ENCODE data around the gene CLDN7.

CLDN7 gene

DNA sequence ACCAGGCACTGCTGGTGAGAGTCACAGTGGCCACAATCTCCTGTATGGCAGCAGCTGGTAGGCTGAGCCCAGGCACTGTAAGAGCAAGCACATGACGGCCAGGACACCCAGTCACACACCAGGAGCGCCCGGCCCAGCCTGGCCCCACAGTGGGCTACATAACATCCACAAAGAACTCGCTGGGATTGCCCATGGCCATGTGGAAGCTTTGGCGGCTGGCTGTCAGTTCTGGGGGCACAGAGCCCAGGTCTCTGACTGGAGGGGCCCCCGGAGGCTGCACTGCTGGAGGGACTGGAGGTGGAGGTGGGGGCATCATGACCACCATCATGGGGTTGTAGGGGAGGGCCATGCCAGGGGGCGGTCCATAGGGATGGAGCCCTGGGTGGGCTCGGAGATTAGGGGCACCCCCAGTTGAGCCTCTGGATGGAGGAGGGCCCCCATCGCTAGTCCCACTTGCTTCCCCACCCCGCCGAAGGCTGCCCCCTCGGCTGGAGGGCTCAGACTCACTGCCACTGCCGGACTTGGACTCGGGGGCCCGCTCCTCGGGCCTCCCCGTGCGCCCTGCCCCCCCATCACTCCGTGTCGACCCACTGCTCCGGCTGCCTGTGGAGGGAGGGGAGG lies 36.5 kb downstream of the CLDN7 start:
- FAIRE-seq (no peak), DNase-seq (ENCODE audit: insufficient read length, low spot score) (no peak)
- TF ChIP-seq, protein P1, sequence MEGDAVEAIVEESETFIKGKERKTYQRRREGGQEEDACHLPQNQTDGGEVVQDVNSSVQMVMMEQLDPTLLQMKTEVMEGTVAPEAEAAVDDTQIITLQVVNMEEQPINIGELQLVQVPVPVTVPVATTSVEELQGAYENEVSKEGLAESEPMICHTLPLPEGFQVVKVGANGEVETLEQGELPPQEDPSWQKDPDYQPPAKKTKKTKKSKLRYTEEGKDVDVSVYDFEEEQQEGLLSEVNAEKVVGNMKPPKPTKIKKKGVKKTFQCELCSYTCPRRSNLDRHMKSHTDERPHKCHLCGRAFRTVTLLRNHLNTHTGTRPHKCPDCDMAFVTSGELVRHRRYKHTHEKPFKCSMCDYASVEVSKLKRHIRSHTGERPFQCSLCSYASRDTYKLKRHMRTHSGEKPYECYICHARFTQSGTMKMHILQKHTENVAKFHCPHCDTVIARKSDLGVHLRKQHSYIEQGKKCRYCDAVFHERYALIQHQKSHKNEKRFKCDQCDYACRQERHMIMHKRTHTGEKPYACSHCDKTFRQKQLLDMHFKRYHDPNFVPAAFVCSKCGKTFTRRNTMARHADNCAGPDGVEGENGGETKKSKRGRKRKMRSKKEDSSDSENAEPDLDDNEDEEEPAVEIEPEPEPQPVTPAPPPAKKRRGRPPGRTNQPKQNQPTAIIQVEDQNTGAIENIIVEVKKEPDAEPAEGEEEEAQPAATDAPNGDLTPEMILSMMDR (IDR thresholded peaks at IDR 0.05; ENCODE audit: insufficient read depth, missing control alignments) = no peak

DNA sequence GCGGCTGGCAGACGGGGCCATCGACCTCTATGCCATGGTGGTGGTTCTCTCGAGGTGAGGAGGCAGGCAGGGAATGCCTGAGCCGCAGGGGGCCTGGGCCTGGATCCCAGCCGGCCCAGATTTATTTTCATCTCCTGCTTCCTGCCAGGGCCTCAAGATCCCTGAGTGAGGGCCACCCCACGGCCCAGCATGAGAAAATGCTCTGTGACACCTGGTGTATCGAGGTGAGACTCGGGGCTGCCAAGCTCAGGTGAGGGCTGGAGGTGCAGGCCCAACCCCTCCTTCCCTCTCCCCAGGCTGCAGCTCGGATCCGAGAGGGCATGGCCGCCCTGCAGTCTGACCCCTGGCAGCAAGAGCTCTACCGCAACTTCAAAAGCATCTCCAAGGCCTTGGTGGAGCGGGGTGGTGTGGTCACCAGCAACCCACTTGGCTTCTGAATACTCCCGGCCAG lies 37.6 kb downstream of the CLDN7 start:
- DNase-seq (ENCODE audit: insufficient read length, low spot score) = no peak
- TF ChIP-seq, protein P1 (IDR thresholded peaks at IDR 0.05; ENCODE audit: insufficient read depth, missing control alignments) = no peak
- no peak for FAIRE-seq

DNA sequence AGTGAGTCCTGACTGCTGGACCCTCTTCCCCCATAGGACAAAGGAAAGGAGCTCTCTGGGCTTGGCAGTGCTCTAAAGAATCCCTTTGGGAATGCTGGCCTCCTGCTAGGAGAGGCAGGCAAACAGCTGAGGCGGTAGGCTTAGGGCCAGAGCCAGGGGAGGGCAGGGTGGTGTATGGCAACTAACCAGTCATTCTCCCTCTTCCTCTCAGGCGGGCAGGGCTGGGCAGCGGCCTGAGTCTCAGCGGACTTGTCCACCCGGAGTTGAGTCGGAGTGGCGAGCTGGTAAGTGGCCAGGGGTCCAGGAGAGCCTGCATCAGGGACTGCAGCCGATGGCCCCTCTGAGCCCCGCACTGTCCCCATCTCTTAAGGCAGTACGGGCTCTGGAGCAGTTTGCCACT lies 38.2 kb downstream of the CLDN7 start:
- DNase-seq (ENCODE audit: insufficient read length, low spot score) (no peak), FAIRE-seq (no peak)
- TF ChIP-seq, protein P1 (IDR thresholded peaks at IDR 0.05; ENCODE audit: insufficient read depth, missing control alignments) = no peak

DNA sequence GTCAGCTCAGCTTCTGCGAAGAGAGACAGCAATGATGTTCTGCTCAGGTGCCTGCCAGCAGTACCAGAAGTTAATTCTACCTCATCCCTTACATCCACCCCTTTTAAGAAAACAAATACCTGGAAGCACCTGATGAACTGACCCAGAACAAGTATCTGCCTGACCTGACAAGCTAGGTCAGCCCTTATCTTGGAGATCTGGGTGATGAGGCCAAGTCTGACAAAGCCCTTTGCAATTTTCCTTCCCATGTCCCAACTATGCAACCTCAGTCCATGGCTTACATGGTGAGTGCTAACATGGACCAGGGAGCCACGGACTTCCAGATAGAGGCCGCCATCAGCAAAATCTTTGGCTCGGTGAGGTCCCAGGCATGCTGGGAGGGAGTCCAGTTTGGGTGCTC lies 38.9 kb downstream of the CLDN7 start:
- TF ChIP-seq, protein P1 (IDR thresholded peaks at IDR 0.05; ENCODE audit: insufficient read depth, missing control alignments) = no peak
- no peak for DNase-seq (ENCODE audit: insufficient read length, low spot score)
- FAIRE-seq = no peak

DNA sequence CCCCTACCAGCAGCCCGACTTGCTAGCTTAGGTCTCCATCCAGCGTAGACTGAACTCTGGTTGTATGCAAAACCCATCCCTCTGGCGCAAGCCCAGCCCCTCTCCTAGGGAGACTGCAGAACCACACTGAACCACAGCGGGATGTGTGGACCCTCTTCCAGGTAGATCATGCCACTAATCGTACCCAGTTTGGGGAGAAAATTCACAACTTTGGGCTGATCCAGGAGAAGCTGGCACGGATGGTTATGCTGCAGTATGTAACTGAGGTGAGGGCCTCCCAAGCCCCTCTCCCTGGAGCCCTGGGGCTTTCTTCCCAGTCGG lies 39.3 kb downstream of the CLDN7 start:
- TF ChIP-seq, protein P1 (IDR thresholded peaks at IDR 0.05; ENCODE audit: insufficient read depth, missing control alignments) = no peak
- DNase-seq (ENCODE audit: insufficient read length, low spot score) (no peak), FAIRE-seq (no peak)

DNA sequence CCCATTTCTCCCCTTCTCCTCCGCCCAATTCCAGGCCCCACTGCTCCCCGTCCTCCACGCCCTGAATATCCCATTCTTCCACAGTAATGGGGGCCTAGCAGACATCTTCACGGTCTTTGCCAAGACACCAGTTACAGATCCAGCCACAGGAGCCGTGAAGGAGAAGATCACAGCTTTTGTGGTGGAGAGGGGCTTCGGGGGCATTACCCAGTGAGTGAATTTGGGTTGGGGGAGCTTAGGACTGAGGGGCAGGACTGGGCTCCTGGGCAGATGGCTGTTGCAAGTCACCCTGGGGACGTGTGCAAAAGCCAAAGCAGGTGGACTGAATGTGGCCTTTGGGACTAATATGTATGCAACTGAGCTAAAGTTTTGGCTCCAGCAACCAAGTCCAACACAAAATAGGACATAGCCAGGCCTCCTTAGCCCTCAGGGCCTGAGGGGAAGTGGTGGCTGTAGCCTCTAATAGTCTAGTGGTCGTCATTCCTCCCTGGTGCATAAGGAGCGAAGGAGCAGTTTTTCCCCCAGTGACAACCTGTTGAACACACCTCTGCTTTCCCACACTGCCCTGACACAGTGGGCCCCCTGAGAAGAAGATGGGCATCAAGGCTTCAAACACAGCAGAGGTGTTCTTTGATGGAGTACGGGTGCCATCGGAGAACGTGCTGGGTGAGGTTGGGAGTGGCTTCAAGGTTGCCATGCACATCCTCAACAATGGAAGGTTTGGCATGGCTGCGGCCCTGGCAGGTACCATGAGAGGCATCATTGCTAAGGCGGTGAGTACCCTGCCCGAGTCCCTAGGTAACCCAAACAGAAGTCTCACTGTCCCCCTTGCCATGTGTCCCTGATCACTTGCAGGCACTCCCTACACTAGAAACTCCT lies 39.9 kb downstream of the CLDN7 start:
- DNase-seq (ENCODE audit: insufficient read length, low spot score) (no peak), FAIRE-seq (no peak)
- TF ChIP-seq, protein P1 (IDR thresholded peaks at IDR 0.05; ENCODE audit: insufficient read depth, missing control alignments) = no peak
